ENCODE data around the gene CTNNBL1.

Gene CTNNBL1

GRCh38 chr20:37879843-37880242, 186.0 kb downstream of the CTNNBL1 start:
- no peak for DNase-seq (ENCODE audit: low read depth in 2 of 2)

GRCh38 chr20:37880726-37881591, 187.1 kb downstream of the CTNNBL1 start:
- no peak for DNase-seq (ENCODE audit: low read depth in 2 of 2)

- DNase-seq (ENCODE audit: low read depth in 2 of 2) = no peak
Observed at GRCh38 chr20:37881601-37882343, 187.9 kb downstream of the CTNNBL1 start.

- no peak for DNase-seq (ENCODE audit: low read depth in 2 of 2)
Observed at GRCh38 chr20:37882961-37883712, 189.3 kb downstream of the CTNNBL1 start.

GRCh38 chr20:37885042-37885441, 191.2 kb downstream of the CTNNBL1 start:
- DNase-seq (ENCODE audit: low read depth in 2 of 2) = no peak

- DNase-seq (ENCODE audit: low read depth in 2 of 2) = no peak
Observed at GRCh38 chr20:37885593-37886503, 192.0 kb downstream of the CTNNBL1 start.

- DNase-seq (ENCODE audit: low read depth in 2 of 2) = no peak
Observed at GRCh38 chr20:37886851-37887297, 193.0 kb downstream of the CTNNBL1 start.

GRCh38 chr20:37888641-37889040, 194.8 kb downstream of the CTNNBL1 start:
- no peak for DNase-seq (ENCODE audit: low read depth in 2 of 2)

GRCh38 chr20:37890108-37890507, 196.3 kb downstream of the CTNNBL1 start:
- no peak for DNase-seq (ENCODE audit: low read depth in 2 of 2)

GRCh38 chr20:37890643-37891042, 196.8 kb downstream of the CTNNBL1 start:
- DNase-seq (ENCODE audit: low read depth in 2 of 2) = no peak

GRCh38 chr20:37892001-37892400, 198.2 kb downstream of the CTNNBL1 start:
- DNase-seq (ENCODE audit: low read depth in 2 of 2) = no peak

- DNase-seq (ENCODE audit: low read depth in 2 of 2) = no peak
Observed at GRCh38 chr20:37893566-37894241, 199.9 kb downstream of the CTNNBL1 start.

- no peak for DNase-seq (ENCODE audit: low read depth in 2 of 2)
Observed at GRCh38 chr20:37894454-37894853, 200.6 kb downstream of the CTNNBL1 start.

GRCh38 chr20:37895166-37895565, 201.3 kb downstream of the CTNNBL1 start:
- no peak for DNase-seq (ENCODE audit: low read depth in 2 of 2)

- no peak for DNase-seq (ENCODE audit: low read depth in 2 of 2)
Observed at GRCh38 chr20:37896932-37897548, 203.2 kb downstream of the CTNNBL1 start.

- DNase-seq (ENCODE audit: low read depth in 2 of 2) = no peak
Observed at GRCh38 chr20:37898233-37899104, 204.6 kb downstream of the CTNNBL1 start.

- no peak for DNase-seq (ENCODE audit: low read depth in 2 of 2)
Observed at GRCh38 chr20:37899105-37900045, 205.5 kb downstream of the CTNNBL1 start.

GRCh38 chr20:37901240-37901639, 207.4 kb downstream of the CTNNBL1 start:
- no peak for DNase-seq (ENCODE audit: low read depth in 2 of 2)
